ENCODE measurements around the gene CNIH2. TPM values are rescaled to one million over a fixed set of nuclear protein-coding genes. Genes with fewer than 3 reads are reported as not detected.

CNIH2 gene
- total and polyA plus RNA-seq, 2 of the 8 experiments (the other 6 are each of a cell fraction or from before 2014, with no cell fraction given), result 12.5 to 15.8 TPM

DNA sequence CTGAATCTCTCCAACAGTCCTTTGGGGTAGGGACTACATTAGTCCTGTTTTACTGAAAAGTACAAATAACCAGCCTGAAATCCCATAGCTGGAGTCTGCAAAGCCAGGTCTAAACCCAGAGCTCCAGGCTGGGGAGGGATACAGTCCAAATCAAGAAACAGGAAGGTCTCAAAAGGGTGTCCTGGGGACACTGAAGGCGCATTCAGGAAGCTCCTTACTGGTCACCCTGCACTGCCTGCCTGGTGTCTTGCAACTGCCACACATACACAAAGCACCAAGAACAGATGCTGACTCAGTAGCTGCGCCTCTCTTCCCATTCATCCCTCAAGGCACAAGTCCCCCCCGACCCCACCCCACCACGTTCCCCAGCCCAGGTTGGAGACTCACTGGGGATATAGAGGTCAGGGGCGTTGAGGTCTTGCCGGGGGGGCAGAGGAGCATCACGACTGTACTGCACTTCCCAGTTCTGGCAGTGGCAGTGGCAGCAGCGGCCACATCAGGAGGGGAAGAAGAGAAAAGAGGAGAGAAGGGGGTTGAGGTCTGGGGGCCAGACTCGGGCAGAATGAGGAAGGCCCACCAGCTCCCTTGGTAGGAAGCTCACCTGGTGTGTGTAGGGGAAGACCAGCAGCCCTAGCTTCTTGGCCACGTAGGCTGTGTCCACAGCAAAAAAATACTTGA, 9.4 kb downstream of the CNIH2 start:
- Histone ChIP-seq H2BK120ac (replicated peaks; ENCODE audit: low read depth, low read length) (no peak overlapping the region), H4K8ac (ENCODE audit: extremely low read depth, insufficient read depth, low read length) (no peak overlapping the region), H3K56ac (replicated peaks; ENCODE audit: insufficient read length, low read depth, low read length) (no peak overlapping the region), H3K36me3 (ENCODE audit: control insufficient read depth in 2 of 4, insufficient read depth in 4 of 4, low read length in 3 of 4) (peaks cover 0 to 2% (median 0%) of the 10 kb centered on the region in 4 experiments; a peak in 1 of 8 replicates), H2BK20ac (ENCODE audit: low read length) (no peak overlapping the region), H2BK15ac (ENCODE audit: low read length) (no peak overlapping the region), H4K91ac (replicated peaks; ENCODE audit: insufficient read length, low read length) (no peak overlapping the region), H3K23ac (ENCODE audit: insufficient read length) (no peak overlapping the region), H3K27ac (ENCODE audit: low read depth, low read length) (no peak overlapping the region), H3K4ac (replicated peaks; ENCODE audit: insufficient read length, low read depth, low read length) (no peak overlapping the region), H3K4me2 (ENCODE audit: insufficient read depth in 1 of 2, low read depth in 2 of 2, low read length in 2 of 2) (peak overlapping the region; percentile 74 to 93; a peak in 1 of 4 replicates), H4K20me1 (replicated peaks in 1 of 2; ENCODE audit: control insufficient read depth in 1 of 2, insufficient read depth in 2 of 2, low read length in 2 of 2) (peaks cover 8 to 13% of the 10 kb centered on the region in 2 experiments), H2BK5ac (ENCODE audit: low read depth, low read length) (no peak overlapping the region), H3K23me2 (ENCODE audit: low read depth, low read length) (peaks cover 11% of the 10 kb centered on the region; the same call in 1 of the 2 replicates), H2AK5ac (ENCODE audit: low read depth, low read length) (no peak overlapping the region), H4K5ac (ENCODE audit: insufficient read length, low read depth, low read length) (no peak overlapping the region), H3K14ac (ENCODE audit: insufficient read length) (no peak overlapping the region), H3K27me3 (replicated peaks in 1 of 4; ENCODE audit: control insufficient read depth in 3 of 4, extremely low read depth in 1 of 4, insufficient read depth in 3 of 4, low read length in 3 of 4) (peaks cover 2 to 19% (median 13%) of the 10 kb centered on the region in 4 experiments), H3K9ac (replicated peaks in 1 of 4; ENCODE audit: extremely low read depth in 1 of 4, low read depth in 3 of 4, low read length in 3 of 4) (no peak overlapping the region), H3K4me3 (ENCODE audit: extremely low read depth in 1 of 4, insufficient read depth in 2 of 4, low read depth in 3 of 4, low read length in 4 of 4) (0 out of 8 replicates have a peak overlapping the region, but pooled peaks of 3 of the 4 experiments have one; percentile 91 to 94 (median 93)), H3K18ac (ENCODE audit: extremely low read depth, low read length) (no peak overlapping the region), H3K9me3 (ENCODE audit: insufficient read depth in 2 of 2, low read depth in 1 of 2, low read length in 1 of 2) (no peaks in the 10 kb centered on the region), H3K4me1 (replicated peaks in 1 of 4; ENCODE audit: control insufficient read depth in 3 of 4, insufficient read depth in 4 of 4, low read length in 3 of 4) (peaks cover 0 to 26% (median 9%) of the 10 kb centered on the region in 4 experiments; a peak in 5 of 7 replicates), H2BK12ac (ENCODE audit: low read depth, low read length) (no peak overlapping the region), H3K79me1 (ENCODE audit: low read depth, low read length) (peaks cover 6% of the 10 kb centered on the region), H3K79me2 (ENCODE audit: control insufficient read depth in 1 of 2, insufficient read depth in 2 of 2, low read length in 2 of 2) (peaks cover 0 to 9% of the 10 kb centered on the region in 2 experiments; a peak in 1 of 4 replicates), H2AFZ (ENCODE audit: low read length) (no peak overlapping the region)
- TF ChIP-seq POLR2AphosphoS5 (IDR thresholded peaks at IDR 0.05; ENCODE audit: low read depth, low read length), result no peak
- TF ChIP-seq KDM5A (IDR thresholded peaks at IDR 0.05; ENCODE audit: low read length), result no peak
- no peak for TF ChIP-seq BRCA1 (IDR thresholded peaks at IDR 0.05; ENCODE audit: low read depth, low read length)
- TF ChIP-seq KDM1A (IDR thresholded peaks at IDR 0.05; ENCODE audit: borderline replicate concordance, low read length), result no peak
- no peak for TF ChIP-seq ASH2L (IDR thresholded peaks at IDR 0.05; ENCODE audit: low read length)
- TF ChIP-seq ZNF274 (IDR thresholded peaks at IDR 0.05; ENCODE audit: borderline replicate concordance, extremely low read depth, low read length), result no peak
- no peak for TF ChIP-seq JUN (IDR thresholded peaks at IDR 0.05; ENCODE audit: low read depth, low read length)
- TF ChIP-seq, protein P1, sequence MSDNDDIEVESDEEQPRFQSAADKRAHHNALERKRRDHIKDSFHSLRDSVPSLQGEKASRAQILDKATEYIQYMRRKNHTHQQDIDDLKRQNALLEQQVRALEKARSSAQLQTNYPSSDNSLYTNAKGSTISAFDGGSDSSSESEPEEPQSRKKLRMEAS (IDR thresholded peaks at IDR 0.05), result no peak
- TF ChIP-seq RFX5 (IDR thresholded peaks at IDR 0.05; ENCODE audit: borderline replicate concordance, low read depth, low read length), result no peak
- TF ChIP-seq CEBPB (IDR thresholded peaks at IDR 0.05; ENCODE audit: low read depth, low read length), result no peak
- TF ChIP-seq NANOG (IDR thresholded peaks at IDR 0.05; ENCODE audit: insufficient read depth, low read depth, low read length, poor library complexity, severe bottlenecking), result no peak
- no peak for TF ChIP-seq YY1 (IDR thresholded peaks at IDR 0.05; ENCODE audit: low read depth, low read length)
- FAIRE-seq (no peak), DNase-seq (ENCODE audit: low read depth in 1 of 2, low spot score in 2 of 2) (no peak)
- CTCF ChIA-PET (ENCODE audit: partially characterized antibody), result interaction anchor here (0.9 to 6.9 kb wide), 14 partner anchors 10 to 84 kb away, joined by 3 to 57 read pairs (median 5); partner anchors contain the start of gene RIN1
- WGBS, 2 experiments (ENCODE audit: extremely low coverage in 1 of 2, insufficient coverage in 1 of 2, insufficient read length in 1 of 2, insufficient replicate concordance in 2 of 2, low coverage in 1 of 2, low lambda C conversion rate in 2 of 2, missing lambda C conversion rate in 1 of 2), result 90% methylated on average over 9 of the region's 10 CpGs; no CpG with 5 or more reads in 1 of the 2 experiments
- POLR2A ChIA-PET (ENCODE audit: partially characterized antibody), result interaction anchor here (0.7 to 4.5 kb wide), 11 partner anchors 7 to 58 kb away, joined by 3 to 29 read pairs (median 7); partner anchors contain the start of genes BRMS1, CD248, CNIH2 and RAB1B

Data from H1 (cell line).